GM18517 (cell line): ENCODE measurements around the gene GRAMD1A.
"Not testable (repeated sequence)": the region's sequence is repeated elsewhere in the genome, so short reads cannot be mapped to it uniquely, and the experiment has no call there.

ENCODE experiments used
- ATAC-seq: cut with Tn5 transposase; IDR thresholded peaks from one replicate; pipeline ENCODE4 v1.9.1; 2021; ENCODE audit warnings: mild to moderate bottlenecking, moderate library complexity; ENCODE audit not compliant: unreplicated experiment

GRAMD1A gene

GRCh38 chr19:35051268-35051667 is 51.1 kb downstream of the GRAMD1A start:
- ATAC-seq, result not testable (repeated sequence)

- ATAC-seq, result no peak
Observed at GRCh38 chr19:35051796-35052195, 51.7 kb downstream of the GRAMD1A start.

DNA sequence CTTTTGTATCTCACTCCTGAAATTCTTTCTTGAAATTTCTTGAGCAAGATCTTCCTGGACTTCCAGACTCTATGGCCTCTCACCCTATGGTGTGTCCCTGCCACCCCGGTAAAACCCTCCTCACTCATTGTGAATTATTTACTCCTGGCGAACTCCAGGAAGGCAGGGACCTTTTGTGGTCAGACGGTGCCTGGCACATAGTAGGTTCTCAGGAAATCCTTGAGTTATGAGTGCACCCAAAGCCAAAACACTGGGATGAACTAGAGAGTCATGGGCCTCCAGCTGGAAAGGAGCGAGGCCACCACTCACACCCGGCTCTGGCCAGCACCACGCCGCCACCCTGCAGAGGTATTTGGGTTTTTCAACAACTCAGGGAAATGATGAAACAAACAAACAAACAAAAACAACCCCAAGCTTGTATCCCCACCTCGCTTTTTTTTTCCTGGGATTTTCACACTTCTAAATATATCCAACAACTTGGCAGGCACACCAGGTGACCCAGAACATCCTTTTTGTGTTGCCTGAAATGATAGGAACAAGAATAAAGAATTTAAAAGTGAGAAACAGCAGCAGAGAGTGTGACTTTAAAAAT is 52.6 kb downstream of the GRAMD1A start:
- ATAC-seq, result no peak

- no peak for ATAC-seq
Observed at GRCh38 chr19:35053667-35054293, 53.7 kb downstream of the GRAMD1A start.

DNA sequence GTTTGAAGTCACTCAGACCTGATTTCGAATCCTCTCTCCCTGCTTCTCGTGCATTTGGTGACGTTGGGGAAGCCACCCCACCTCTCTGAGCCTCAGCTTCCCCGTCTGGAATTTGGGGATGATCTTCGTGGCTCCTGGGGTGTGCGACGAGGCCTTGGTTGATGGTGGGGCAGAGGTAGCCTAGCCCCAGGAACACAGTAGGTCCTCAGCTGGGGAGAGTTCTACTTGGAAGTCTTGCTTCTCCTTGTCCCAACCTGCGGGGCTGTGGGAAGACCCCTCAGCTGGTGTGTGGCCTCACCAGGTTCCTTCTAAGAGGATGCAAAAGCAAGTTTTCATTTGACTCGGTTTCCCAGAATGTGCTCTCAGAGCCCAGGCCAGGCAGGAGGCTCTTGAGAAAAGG is 54.5 kb downstream of the GRAMD1A start:
- no peak for ATAC-seq

DNA sequence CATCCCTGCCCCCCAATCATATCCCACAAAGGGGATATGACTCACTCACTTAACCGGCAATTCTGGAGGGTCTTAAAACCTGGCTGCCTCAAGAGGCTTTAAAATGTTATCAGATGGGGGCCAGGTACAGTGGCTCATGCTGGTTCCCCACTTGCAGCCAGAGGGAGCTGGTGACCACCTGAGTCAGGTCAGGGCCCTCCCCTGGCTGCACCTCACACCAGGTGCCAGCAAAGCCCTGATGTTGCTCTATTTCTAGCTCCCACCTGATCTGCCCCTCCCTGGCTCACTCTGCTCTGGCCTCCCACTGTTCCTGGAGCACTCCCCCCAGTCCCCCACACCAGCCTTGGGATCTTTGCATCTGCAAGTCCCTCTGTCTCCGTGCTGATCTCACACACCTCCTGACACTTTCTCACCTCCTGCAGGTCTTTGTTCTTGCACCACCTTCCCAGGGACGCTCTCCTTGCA is 55.6 kb downstream of the GRAMD1A start:
- no peak for ATAC-seq

GRCh38 chr19:35056513-35057063 is 56.5 kb downstream of the GRAMD1A start:
- no peak for ATAC-seq

DNA sequence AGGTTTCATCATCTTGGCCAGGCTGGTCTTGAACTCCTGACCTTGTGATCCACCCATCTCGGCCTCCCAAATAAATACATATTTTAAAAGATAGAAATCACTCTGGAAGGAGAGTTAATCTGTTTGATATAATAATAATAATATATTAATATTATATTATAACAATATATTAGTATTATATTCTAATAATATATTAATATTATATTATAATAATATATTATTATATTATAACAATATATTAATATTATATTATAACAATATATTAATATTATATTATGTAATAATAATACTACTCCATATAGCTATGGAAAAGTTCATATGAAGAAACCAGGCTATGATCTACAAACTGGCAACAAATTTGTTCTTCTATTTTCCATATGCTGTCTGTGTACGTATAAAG is 58.2 kb downstream of the GRAMD1A start:
- no peak for ATAC-seq

DNA sequence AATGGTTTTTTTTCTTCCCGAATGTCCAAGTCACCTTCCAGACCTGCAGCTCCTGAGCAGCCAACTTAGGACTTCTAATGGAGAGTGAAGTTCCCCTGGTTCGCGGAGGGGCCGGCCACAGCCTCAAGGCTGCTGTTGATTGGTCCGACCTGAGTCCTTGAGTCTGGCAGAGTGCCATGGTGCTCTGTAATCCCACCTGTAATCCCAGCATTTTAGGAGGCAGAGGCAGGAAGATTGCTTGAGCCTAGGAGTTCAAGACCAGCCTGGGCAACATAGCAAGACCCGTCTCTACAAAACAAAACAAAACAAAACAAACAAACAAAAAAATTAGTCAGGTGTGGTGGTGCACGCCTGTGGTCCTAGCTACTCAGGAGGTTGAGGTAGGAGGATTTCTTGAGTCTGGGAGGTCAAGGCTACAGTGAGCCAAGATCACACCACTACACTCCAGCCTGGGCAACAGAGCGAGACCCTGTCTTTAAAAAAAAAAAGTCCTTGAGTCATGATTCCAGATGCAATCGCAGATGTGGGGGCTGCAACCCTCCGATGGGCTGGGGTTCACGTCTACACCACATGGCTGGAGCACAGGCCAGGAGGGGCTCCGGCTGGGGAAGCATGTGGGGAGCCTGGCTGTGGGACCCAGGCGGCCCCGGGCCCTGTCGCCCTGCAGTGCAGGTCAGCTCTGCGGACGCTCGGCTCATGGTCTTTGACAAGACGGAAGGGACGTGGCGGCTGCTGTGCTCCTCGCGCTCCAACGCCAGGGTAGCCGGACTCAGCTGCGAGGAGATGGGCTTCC is 59.1 kb downstream of the GRAMD1A start:
- no peak for ATAC-seq

- ATAC-seq, result no peak
Observed at GRCh38 chr19:35059799-35060091, 59.6 kb downstream of the GRAMD1A start.

DNA sequence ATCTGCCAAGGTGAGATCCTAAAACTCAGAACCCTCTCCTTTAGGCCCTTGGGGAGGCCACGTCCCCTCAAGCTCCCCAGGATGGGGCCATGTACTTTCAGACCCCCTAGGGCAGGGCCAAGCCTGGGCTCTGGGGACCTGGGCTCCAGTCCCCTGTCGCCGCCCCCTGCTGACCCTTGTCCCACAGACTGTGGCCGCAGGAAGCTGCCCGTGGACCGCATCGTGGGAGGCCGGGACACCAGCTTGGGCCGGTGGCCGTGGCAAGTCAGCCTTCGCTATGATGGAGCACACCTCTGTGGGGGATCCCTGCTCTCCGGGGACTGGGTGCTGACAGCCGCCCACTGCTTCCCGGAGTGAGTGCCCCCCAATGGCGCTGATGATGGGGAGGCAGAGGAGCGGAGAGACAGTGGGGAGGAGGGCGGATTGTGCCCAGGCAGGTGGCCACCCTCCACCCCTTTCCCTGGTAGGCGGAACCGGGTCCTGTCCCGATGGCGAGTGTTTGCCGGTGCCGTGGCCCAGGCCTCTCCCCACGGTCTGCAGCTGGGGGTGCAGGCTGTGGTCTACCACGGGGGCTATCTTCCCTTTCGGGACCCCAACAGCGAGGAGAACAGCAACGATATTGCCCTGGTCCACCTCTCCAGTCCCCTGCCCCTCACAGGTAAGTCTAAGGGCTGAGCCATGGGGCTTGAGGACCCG is 60.2 kb downstream of the GRAMD1A start:
- no peak for ATAC-seq

GRCh38 chr19:35061583-35062373 is 61.7 kb downstream of the GRAMD1A start:
- no peak for ATAC-seq

DNA sequence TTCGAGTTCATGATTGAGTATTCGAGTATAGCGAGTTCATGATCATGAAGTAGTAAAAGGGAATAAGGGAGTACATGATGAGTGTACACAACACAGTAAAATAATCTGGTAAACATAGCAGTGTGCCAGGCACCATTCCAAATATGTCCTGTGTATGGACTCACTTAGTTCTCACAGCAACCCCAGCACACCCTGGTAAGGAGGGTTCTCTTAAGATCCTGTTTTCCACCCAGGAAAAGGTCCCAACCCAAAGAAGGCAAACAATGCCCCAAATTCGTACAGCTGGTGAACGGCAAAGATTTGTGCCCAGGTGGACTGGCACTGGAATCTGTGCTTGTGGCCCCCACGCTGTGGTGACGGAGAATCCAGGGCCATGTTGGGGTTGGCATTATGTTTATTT is 62.8 kb downstream of the GRAMD1A start:
- ATAC-seq, result no peak

GRCh38 chr19:35063940-35064818 is 64.1 kb downstream of the GRAMD1A start:
- no peak for ATAC-seq

- ATAC-seq, result no peak
Observed at GRCh38 chr19:35065574-35065973, 65.5 kb downstream of the GRAMD1A start.

DNA sequence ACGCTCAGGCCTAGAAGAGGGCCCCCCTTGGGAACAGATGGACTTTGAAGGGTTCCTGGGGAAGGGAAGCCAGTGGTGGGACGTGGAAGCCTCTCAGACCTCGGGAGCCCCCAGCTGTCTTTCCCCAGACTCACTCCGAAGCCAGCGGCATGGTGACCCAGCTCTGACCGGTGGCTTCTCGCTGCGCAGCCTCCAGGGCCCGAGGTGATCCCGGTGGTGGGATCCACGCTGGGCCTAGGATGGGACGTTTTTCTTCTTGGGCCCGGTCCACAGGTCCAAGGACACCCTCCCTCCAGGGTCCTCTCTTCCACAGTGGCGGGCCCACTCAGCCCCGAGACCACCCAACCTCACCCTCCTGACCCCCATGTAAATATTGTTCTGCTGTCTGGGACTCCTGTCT is 66.0 kb downstream of the GRAMD1A start:
- no peak for ATAC-seq

DNA sequence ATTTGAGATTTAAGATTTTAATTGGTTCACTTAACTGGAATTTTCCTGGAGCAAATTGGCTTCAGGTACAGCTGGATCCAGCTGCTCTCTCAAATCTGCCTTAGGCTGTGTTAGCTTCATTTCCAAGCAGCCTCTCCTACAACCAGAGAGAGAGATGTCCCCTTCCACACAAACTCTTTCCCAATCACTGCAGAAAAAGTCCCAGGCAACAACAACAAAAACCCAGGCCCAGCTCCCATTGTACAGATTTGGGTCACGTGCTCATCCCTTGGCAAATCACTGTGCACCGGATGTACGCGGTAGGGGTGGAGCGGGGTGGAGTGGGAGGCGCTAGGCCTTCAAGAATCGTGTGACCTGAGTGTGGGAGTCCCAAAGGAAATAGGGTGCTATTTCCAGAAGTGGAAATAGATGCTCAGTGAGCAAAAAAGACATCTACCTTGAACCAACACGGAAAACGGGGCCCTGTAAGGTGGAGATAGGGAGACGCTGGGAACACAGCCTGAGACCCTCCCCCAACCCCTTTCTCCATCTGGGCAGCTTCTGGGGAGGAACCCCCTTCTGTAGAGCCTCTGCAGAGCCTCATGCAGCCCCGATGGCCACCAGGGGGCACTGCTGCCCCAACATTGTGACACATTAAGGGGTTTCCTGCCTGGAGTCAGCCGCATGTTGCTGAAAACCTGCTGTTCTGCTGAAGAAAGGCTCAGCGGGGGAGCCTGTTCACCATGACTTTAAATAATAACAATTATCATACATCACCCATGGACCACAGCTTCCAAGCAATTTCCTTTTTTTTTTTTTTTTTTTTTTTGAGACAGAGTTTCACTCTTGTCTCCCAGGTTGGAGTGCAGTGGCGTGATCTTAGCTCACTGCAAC is 66.8 kb downstream of the GRAMD1A start:
- no peak for ATAC-seq

GRCh38 chr19:35068941-35069634 is 69.0 kb downstream of the GRAMD1A start:
- no peak for ATAC-seq
